Measurements from ENCODE around the gene EME1. TPM values are rescaled to one million over a fixed set of nuclear protein-coding genes. Genes with fewer than 3 reads are reported as not detected.
A peak's percentile ranks its signal among the peaks of the same experiment; 100 is the strongest.

The EME1 gene
- total and polyA plus RNA-seq, 9 donors: 0.46 to 1.4 (median 0.88) TPM

DNA sequence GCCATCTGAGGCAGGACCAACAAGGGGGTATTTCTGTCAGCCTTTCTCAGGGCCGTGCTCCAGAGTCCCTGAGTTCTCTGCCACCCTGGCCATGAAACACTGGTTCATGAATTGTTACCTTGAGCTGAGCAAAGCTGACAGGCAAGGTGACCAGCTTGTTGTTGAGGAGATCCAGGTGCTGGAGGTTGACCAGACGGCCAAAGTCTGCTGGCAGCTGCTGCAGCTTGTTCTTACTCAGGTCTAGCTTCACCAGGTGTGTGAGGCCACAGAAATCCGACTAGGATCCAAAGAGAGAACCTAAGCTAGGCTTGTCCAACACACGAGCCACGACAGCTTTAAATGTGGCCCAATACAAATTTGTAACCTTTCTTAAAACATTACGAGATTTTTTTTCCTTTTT is 19.6 kb downstream of the EME1 start:
- Histone ChIP-seq H3K27ac (no peak overlapping the region), H3K36me3 (no peaks in the 10 kb centered on the region), H3K9me3 (no peaks in the 10 kb centered on the region), H3K4me3 (no peak overlapping the region), H3K4me1 (ENCODE audit: insufficient read depth) (peaks cover 5% of the 10 kb centered on the region), H3K27me3 (no peaks in the 10 kb centered on the region)
- no peak for DNase-seq
- intact Hi-C loops (cut with DNase I): no loop called here
- WGBS, 3 donors: 78 to 86% (median 84%) methylated on average over 6 of the region's 6 CpGs
- TF ChIP-seq POLR2A (IDR thresholded peaks at IDR 0.05): no peak
- TF ChIP-seq CTCF (IDR thresholded peaks at IDR 0.05): no peak
- no peak for TF ChIP-seq EP300 (IDR thresholded peaks at IDR 0.05)

DNA sequence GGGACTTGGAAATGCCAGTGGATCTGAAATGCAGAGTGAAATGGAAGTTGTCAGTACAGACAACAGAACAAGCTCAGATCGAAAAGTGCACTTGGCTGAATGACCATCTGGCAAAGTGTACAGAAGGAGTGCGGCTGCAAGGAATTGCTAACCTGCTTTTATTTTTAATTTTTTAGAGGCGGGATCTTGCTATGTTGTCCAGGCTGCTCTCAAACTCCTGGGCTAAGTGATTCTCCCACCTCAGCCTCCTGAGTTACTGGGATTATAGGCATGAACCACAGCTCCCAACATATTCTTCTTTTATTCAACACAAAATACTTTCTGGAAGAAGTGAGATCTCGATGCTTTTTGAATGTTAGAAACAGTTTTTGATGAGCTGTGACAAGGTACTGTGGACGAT is 20.7 kb downstream of the EME1 start:
- H3K27ac ChIP-seq: no peak overlapping the region
- no peak overlapping the region for H3K4me3 ChIP-seq
- peaks cover 5% of the 10 kb centered on the region for H3K4me1 ChIP-seq (ENCODE audit: insufficient read depth)
- 85 to 92% (median 89%) methylated on average over 5 of the region's 5 CpGs for WGBS, 3 donors
- intact Hi-C loops (cut with DNase I): no loop called here
- H3K36me3 ChIP-seq: no peaks in the 10 kb centered on the region
- H3K27me3 ChIP-seq: no peaks in the 10 kb centered on the region
- DNase-seq: no peak
- H3K9me3 ChIP-seq: no peaks in the 10 kb centered on the region
- TF ChIP-seq EP300 (IDR thresholded peaks at IDR 0.05) (no peak), POLR2A (IDR thresholded peaks at IDR 0.05) (no peak), CTCF (IDR thresholded peaks at IDR 0.05) (no peak)

DNA sequence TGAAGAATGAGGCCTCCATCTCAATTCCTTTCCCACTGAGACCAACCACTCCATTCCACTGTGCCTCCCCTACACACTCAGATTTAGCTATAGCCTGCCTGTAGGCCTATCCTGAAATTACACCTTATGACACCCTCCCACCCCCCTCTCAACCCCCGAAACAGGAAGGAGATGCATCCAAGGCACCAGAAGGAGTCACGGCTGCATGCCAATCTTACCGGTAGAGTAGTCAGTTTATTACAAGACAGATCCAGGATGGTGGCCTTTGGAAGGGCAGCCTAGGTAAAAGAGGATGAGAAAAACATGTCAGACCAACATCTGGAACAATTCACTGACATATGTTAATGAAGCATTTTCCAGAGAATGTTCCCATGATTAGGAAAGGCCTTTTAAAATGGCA is 21.7 kb downstream of the EME1 start:
- H3K4me1 ChIP-seq (ENCODE audit: insufficient read depth): peaks cover 5% of the 10 kb centered on the region
- no peak overlapping the region for H3K4me3 ChIP-seq
- H3K36me3 ChIP-seq: no peaks in the 10 kb centered on the region
- no peak for DNase-seq
- TF ChIP-seq POLR2A (IDR thresholded peaks at IDR 0.05) (no peak), EP300 (IDR thresholded peaks at IDR 0.05) (no peak), CTCF (IDR thresholded peaks at IDR 0.05) (no peak)
- no peaks in the 10 kb centered on the region for H3K27me3 ChIP-seq
- H3K27ac ChIP-seq: no peak overlapping the region
- WGBS, 3 donors: 3 to 20% (median 11%) methylated on average over 3 of the region's 3 CpGs
- intact Hi-C loops (cut with DNase I): no loop called here
- no peaks in the 10 kb centered on the region for H3K9me3 ChIP-seq

GRCh38 chr17:50396261-50397110 is 23.5 kb downstream of the EME1 start:
- Histone ChIP-seq H3K9me3 (no peaks in the 10 kb centered on the region), H3K36me3 (no peaks in the 10 kb centered on the region), H3K4me1 (ENCODE audit: insufficient read depth) (peaks cover 5% of the 10 kb centered on the region), H3K27me3 (no peaks in the 10 kb centered on the region), H3K4me3 (peak overlapping the region; percentile 95), H3K27ac (peak overlapping the region in 1 of 2 donors; percentile 13)
- DNase-seq: peak; percentile 30 to 54 (median 47)
- no peak for TF ChIP-seq CTCF (IDR thresholded peaks at IDR 0.05)
- TF ChIP-seq POLR2A (IDR thresholded peaks at IDR 0.05): no peak
- TF ChIP-seq EP300 (IDR thresholded peaks at IDR 0.05): no peak
- intact Hi-C loops (cut with DNase I): no loop called here
- WGBS, 3 donors: 1 to 2% (median 2%) methylated on average over 30 of the region's 30 CpGs

All from ovary (tissue), 9 donors.